SK-N-SH treated with all-trans-retinoic acid at 6 μM for 48 hours (cell line): Measurements from ENCODE around the gene MED26.

ENCODE experiments used
- ATAC-seq: fragments of 200-7000 bp; cut with Tn5 transposase; 3 replicates; pipeline ENCODE4 v1.9.1; 2020; ENCODE audit warnings: mild to moderate bottlenecking, moderate library complexity
- ARNTL ChIP-seq: fragments of 450-650 bp; formaldehyde crosslinking; IDR thresholded peaks from 2 replicates; pipeline ENCODE4 v1.5.0; 2020; ENCODE audit warnings: low read depth, mild to moderate bottlenecking, moderate library complexity, borderline replicate concordance
- BACH2 ChIP-seq: fragments of 250-450 bp; sonication (Bioruptor Pico); IDR thresholded peaks from 2 replicates; pipeline ENCODE4 v1.9.0; 2021; ENCODE audit warnings: mild to moderate bottlenecking, borderline replicate concordance
- CSDC2 ChIP-seq: fragments of 250-450 bp; sonication (Bioruptor Pico); IDR thresholded peaks from 2 replicates; pipeline ENCODE4 v1.5.0; 2020; ENCODE audit warnings: mild to moderate bottlenecking, moderate library complexity
- ESRRG ChIP-seq: fragments of 250-450 bp; sonication (Bioruptor Pico); IDR thresholded peaks from 2 replicates; pipeline ENCODE4 v1.6.1; 2021; ENCODE audit warnings: mild to moderate bottlenecking
- GLIS3 ChIP-seq: fragments of 250-450 bp; sonication (Bioruptor Pico); IDR thresholded peaks from 2 replicates; pipeline ENCODE4 v1.5.0; 2020; ENCODE audit warnings: mild to moderate bottlenecking, moderate library complexity
- ISL1 ChIP-seq: fragments of 250-450 bp; sonication (Bioruptor Pico); IDR thresholded peaks from 2 replicates; pipeline ENCODE4 v2.1.2; 2022; ENCODE audit warnings: mild to moderate bottlenecking, moderate library complexity
- OSR1 ChIP-seq: fragments of 250-450 bp; sonication (Bioruptor Pico); IDR thresholded peaks from 2 replicates; pipeline ENCODE4 v1.8.0; 2022; ENCODE audit warnings: moderate library complexity, mild to moderate bottlenecking, inconsistent platforms
- POU6F1 ChIP-seq: fragments of 250-450 bp; sonication (Bioruptor Pico); IDR thresholded peaks from 2 replicates; pipeline ENCODE4 v1.8.0; 2021; ENCODE audit warnings: low read depth, mild to moderate bottlenecking, moderate library complexity, borderline replicate concordance
- PPARA ChIP-seq: fragments of 250-450 bp; sonication (Bioruptor Pico); IDR thresholded peaks from 2 replicates; pipeline ENCODE4 v1.5.0; 2020; ENCODE audit warnings: mild to moderate bottlenecking, borderline replicate concordance
- RARB ChIP-seq: fragments of 250-450 bp; sonication (Bioruptor Pico); IDR thresholded peaks from 2 replicates; pipeline ENCODE4 v1.8.0; 2021; ENCODE audit warnings: mild to moderate bottlenecking, moderate library complexity
- SNAI2 ChIP-seq: fragments of 250-450 bp; sonication (Bioruptor Pico); IDR thresholded peaks from 2 replicates; pipeline ENCODE4 v1.5.0; 2020; ENCODE audit warnings: mild to moderate bottlenecking, moderate library complexity
- TCF4 ChIP-seq: fragments of 250-450 bp; sonication (Bioruptor Pico); IDR thresholded peaks from 2 replicates; pipeline ENCODE4 v1.8.0; 2021; ENCODE audit warnings: mild to moderate bottlenecking, moderate library complexity, borderline replicate concordance
- TOX ChIP-seq: fragments of 250-450 bp; sonication (Bioruptor Pico); IDR thresholded peaks from 2 replicates; pipeline ENCODE4 v1.8.0; 2021; ENCODE audit warnings: mild to moderate bottlenecking, moderate library complexity, borderline replicate concordance
- TSHZ2 ChIP-seq: fragments of 250-450 bp; sonication (Bioruptor Pico); IDR thresholded peaks from 2 replicates; pipeline ENCODE4 v1.5.0; 2020; ENCODE audit warnings: mild to moderate bottlenecking, moderate library complexity
- ZC3H10 ChIP-seq: fragments of 250-450 bp; sonication (Bioruptor Pico); IDR thresholded peaks from 2 replicates; pipeline ENCODE4 v1.5.1; 2021; ENCODE audit warnings: mild to moderate bottlenecking, moderate library complexity
- ZFP3 ChIP-seq: fragments of 250-450 bp; sonication (Bioruptor Pico); IDR thresholded peaks from 2 replicates; pipeline ENCODE4 v1.5.0; 2020; ENCODE audit warnings: mild to moderate bottlenecking, moderate library complexity
- ZFP30 ChIP-seq: fragments of 450-650 bp; formaldehyde crosslinking; IDR thresholded peaks from 2 replicates; pipeline ENCODE4 v1.5.0; 2022; ENCODE audit warnings: mild to moderate bottlenecking, moderate library complexity
- ZNF8 ChIP-seq: fragments of 450-650 bp; formaldehyde crosslinking; IDR thresholded peaks from 2 replicates; pipeline ENCODE4 v1.5.0; 2020; ENCODE audit warnings: mild to moderate bottlenecking, moderate library complexity
- TF ChIP-seq, protein P1 (sequence below): fragments of 250-450 bp; sonication (Bioruptor Pico); IDR thresholded peaks from 2 replicates; pipeline ENCODE4 v1.8.0; 2020; ENCODE audit warnings: mild to moderate bottlenecking, moderate library complexity, borderline replicate concordance
- TF ChIP-seq, protein P2 (sequence below): fragments of 250-450 bp; sonication (Bioruptor Pico); IDR thresholded peaks from 2 replicates; pipeline ENCODE4 v1.5.1; 2020; ENCODE audit warnings: low read depth, mild to moderate bottlenecking, moderate library complexity
- TF ChIP-seq, protein P3 (sequence below): fragments of 250-450 bp; sonication (Bioruptor Pico); IDR thresholded peaks from 2 replicates; pipeline ENCODE4 v1.5.1; 2021; ENCODE audit warnings: mild to moderate bottlenecking, moderate library complexity

MED26 gene

GRCh38 chr19:16582486-16583261, 45.3 kb downstream of the MED26 start:
- no peak for ATAC-seq
- TF ChIP-seq ESRRG (CRISPR knock-in tag) = no peak
- no peak for TF ChIP-seq SNAI2 (CRISPR knock-in tag)
- TF ChIP-seq PPARA (CRISPR knock-in tag) = no peak
- TF ChIP-seq ARNTL (CRISPR knock-in tag) = no peak
- no peak for TF ChIP-seq GLIS3

DNA sequence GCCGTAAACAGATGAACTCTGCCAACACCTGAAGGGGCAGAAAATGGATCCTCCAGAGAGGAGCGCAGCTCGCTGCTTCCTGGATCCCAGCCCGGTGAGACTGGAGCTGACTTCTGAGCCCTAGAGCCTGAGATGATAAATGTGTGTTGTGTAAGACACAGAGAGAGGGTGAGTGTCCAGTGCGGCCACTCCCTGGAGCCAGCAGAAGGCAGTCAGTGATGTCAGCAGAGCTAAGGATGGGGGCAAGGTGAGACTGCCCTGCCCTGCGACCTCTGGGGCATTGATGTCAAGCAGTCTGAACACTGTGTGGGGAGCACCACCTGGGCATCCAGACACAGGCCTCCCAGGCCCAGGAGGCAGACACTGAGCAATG, 46.0 kb downstream of the MED26 start:
- no peak for ATAC-seq
- TF ChIP-seq OSR1 (CRISPR knock-in tag) (no peak), TOX (no peak), PPARA (CRISPR knock-in tag) (no peak), TSHZ2 (no peak), ESRRG (CRISPR knock-in tag) (no peak), TCF4 (CRISPR knock-in tag) (no peak), RARB (CRISPR knock-in tag) (no peak), ZNF8 (CRISPR knock-in tag) (no peak), ZFP30 (CRISPR knock-in tag) (no peak), ZC3H10 (CRISPR knock-in tag) (no peak), POU6F1 (CRISPR knock-in tag) (no peak), CSDC2 (CRISPR knock-in tag) (no peak), GLIS3 (no peak), ZFP3 (no peak), SNAI2 (CRISPR knock-in tag) (no peak), ISL1 (CRISPR knock-in tag) (no peak), BACH2 (no peak)
- TF ChIP-seq, protein P1, sequence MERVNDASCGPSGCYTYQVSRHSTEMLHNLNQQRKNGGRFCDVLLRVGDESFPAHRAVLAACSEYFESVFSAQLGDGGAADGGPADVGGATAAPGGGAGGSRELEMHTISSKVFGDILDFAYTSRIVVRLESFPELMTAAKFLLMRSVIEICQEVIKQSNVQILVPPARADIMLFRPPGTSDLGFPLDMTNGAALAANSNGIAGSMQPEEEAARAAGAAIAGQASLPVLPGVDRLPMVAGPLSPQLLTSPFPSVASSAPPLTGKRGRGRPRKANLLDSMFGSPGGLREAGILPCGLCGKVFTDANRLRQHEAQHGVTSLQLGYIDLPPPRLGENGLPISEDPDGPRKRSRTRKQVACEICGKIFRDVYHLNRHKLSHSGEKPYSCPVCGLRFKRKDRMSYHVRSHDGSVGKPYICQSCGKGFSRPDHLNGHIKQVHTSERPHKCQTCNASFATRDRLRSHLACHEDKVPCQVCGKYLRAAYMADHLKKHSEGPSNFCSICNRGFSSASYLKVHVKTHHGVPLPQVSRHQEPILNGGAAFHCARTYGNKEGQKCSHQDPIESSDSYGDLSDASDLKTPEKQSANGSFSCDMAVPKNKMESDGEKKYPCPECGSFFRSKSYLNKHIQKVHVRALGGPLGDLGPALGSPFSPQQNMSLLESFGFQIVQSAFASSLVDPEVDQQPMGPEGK (CRISPR knock-in tag) = no peak
- TF ChIP-seq, protein P2, sequence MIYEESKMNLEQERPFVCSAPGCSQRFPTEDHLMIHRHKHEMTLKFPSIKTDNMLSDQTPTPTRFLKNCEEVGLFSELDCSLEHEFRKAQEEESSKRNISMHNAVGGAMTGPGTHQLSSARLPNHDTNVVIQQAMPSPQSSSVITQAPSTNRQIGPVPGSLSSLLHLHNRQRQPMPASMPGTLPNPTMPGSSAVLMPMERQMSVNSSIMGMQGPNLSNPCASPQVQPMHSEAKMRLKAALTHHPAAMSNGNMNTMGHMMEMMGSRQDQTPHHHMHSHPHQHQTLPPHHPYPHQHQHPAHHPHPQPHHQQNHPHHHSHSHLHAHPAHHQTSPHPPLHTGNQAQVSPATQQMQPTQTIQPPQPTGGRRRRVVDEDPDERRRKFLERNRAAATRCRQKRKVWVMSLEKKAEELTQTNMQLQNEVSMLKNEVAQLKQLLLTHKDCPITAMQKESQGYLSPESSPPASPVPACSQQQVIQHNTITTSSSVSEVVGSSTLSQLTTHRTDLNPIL = no peak
- TF ChIP-seq, protein P3, sequence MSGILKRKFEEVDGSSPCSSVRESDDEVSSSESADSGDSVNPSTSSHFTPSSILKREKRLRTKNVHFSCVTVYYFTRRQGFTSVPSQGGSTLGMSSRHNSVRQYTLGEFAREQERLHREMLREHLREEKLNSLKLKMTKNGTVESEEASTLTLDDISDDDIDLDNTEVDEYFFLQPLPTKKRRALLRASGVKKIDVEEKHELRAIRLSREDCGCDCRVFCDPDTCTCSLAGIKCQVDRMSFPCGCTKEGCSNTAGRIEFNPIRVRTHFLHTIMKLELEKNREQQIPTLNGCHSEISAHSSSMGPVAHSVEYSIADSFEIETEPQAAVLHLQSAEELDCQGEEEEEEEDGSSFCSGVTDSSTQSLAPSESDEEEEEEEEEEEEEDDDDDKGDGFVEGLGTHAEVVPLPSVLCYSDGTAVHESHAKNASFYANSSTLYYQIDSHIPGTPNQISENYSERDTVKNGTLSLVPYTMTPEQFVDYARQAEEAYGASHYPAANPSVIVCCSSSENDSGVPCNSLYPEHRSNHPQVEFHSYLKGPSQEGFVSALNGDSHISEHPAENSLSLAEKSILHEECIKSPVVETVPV (CRISPR knock-in tag) = no peak
